Endothelial cell of umbilical vein (primary cell): ENCODE results near the gene XYLT1. TPM values are rescaled to one million over a fixed set of nuclear protein-coding genes. Genes with fewer than 3 reads are reported as not detected.

Experiments
- BruUV-seq: library from RNA; stranded (reverse); fragments of 400-500 nt; replicated peaks from 2 replicates; lab custom pipeline; 2021; lab: Mats Ljungman, UMichigan
- CTCF ChIA-PET: fragments of 300-600, 350-600 bp; sonication (Branson Sonifier 250); formaldehyde crosslinking; loops from one replicate; lab custom pipeline; 2021; ENCODE audit warnings: antibody characterized with exemption, inconsistent platforms; lab: Charles Lee
- POLR2A ChIA-PET: fragments of 300-600, 350-600 bp; sonication (Branson Sonifier 250); formaldehyde crosslinking; loops from one replicate; lab custom pipeline; 2021; ENCODE audit warnings: antibody characterized with exemption, inconsistent platforms; lab: Charles Lee
- DNase-seq: peaks from one replicate; pipeline ENCODE4 v3.0.0-alpha.2; 2011; ENCODE audit warnings: low read depth, low spot score
- FAIRE-seq: peaks from 2 replicates; lab custom pipeline; 2011; peaks lifted over from hg19 to GRCh38; lab: Jason Lieb, UNC
- H2AFZ ChIP-seq: 2 replicates; pipeline ENCODE4 v1.6.0; 2012; ENCODE audit warnings: low read depth, low read length, control low read depth, inconsistent platforms
- H3K27ac ChIP-seq: 2 replicates; pipeline ENCODE4 v1.5.1; 2011; ENCODE audit warnings: low read depth, mild to moderate bottlenecking, control low read depth, low read length, moderate library complexity; ENCODE audit not compliant: insufficient read depth
- H3K27me3 ChIP-seq, 2 experiments: 2 replicates each; pipeline versions ENCODE4 v1.6.0 to v1.6.1; 2011; ENCODE audit warnings: low read length in 2 of 2, mixed read lengths in 1 of 2; ENCODE audit not compliant: control insufficient read depth in 2 of 2, insufficient read depth in 2 of 2
- H3K36me3 ChIP-seq, 2 experiments: 2 replicates in 1 of 2; 3 replicates in 1 of 2; pipeline ENCODE4 v1.5.1; 2011; ENCODE audit warnings: low read length in 2 of 2, mild to moderate bottlenecking in 1 of 2, moderate library complexity in 1 of 2; ENCODE audit not compliant: control insufficient read depth in 2 of 2, insufficient read depth in 2 of 2; ENCODE audit errors: extremely low read depth in 1 of 2
- H3K4me1 ChIP-seq: 3 replicates; pipeline ENCODE4 v1.5.1; 2011; ENCODE audit warnings: mild to moderate bottlenecking, low read length; ENCODE audit not compliant: control insufficient read depth, insufficient read depth; ENCODE audit errors: extremely low read depth
- H3K4me2 ChIP-seq: 2 replicates; pipeline ENCODE4 v1.6.1; 2011; ENCODE audit warnings: low read length, control low read depth, mixed read lengths; ENCODE audit not compliant: insufficient read depth
- H3K4me3 ChIP-seq, 3 experiments: fragments of 200-600 bp in 1 of 3; sonication (generic), shearing (Covaris generic) in 1 of 3; replicated peaks in 1 of 3; 2 replicates each; pipeline ENCODE4 v1.5.1; 2011 to 2016; ENCODE audit warnings: control low read depth in 3 of 3, low read length in 3 of 3, mild to moderate bottlenecking in 2 of 3, inconsistent platforms in 1 of 3, low read depth in 1 of 3, moderate library complexity in 1 of 3; ENCODE audit not compliant: insufficient read depth in 1 of 3
- H3K79me2 ChIP-seq: 2 replicates; pipeline ENCODE4 v1.6.0; 2012; ENCODE audit warnings: low read length, inconsistent platforms; ENCODE audit not compliant: control insufficient read depth, insufficient read depth
- H3K9ac ChIP-seq: replicated peaks from 2 replicates; pipeline ENCODE3; 2011; ENCODE audit warnings: low read length, control low read depth; ENCODE audit not compliant: insufficient read depth; ENCODE audit errors: extremely low read depth
- H3K9me1 ChIP-seq: replicated peaks from 3 replicates; pipeline ENCODE4 v1.6.0; 2011; ENCODE audit warnings: mild to moderate bottlenecking, low read length; ENCODE audit not compliant: control insufficient read depth, insufficient read depth; ENCODE audit errors: extremely low read depth
- H3K9me3 ChIP-seq: replicated peaks from 2 replicates; pipeline ENCODE4 v1.5.1; 2012; ENCODE audit warnings: low read length, inconsistent platforms; ENCODE audit not compliant: control insufficient read depth, insufficient read depth
- H4K20me1 ChIP-seq: replicated peaks from 2 replicates; pipeline ENCODE3; 2011; ENCODE audit warnings: mild to moderate bottlenecking, low read length; ENCODE audit not compliant: control insufficient read depth, insufficient read depth; ENCODE audit errors: extremely low read depth
- EZH2 ChIP-seq: IDR thresholded peaks from 2 replicates; pipeline ENCODE4 v1.6.1; 2012; ENCODE audit warnings: borderline replicate concordance, low read depth, mild to moderate bottlenecking, moderate library complexity, low read length, inconsistent platforms; ENCODE audit not compliant: severe bottlenecking
- FOS ChIP-seq: IDR thresholded peaks from 2 replicates; pipeline ENCODE4 v1.6.1; 2011; ENCODE audit warnings: mild to moderate bottlenecking, low read length, moderate library complexity, borderline replicate concordance; ENCODE audit not compliant: insufficient read depth
- GATA2 ChIP-seq: IDR thresholded peaks from 2 replicates; pipeline ENCODE4 v1.7.0; 2011; ENCODE audit warnings: low read depth, mild to moderate bottlenecking, moderate library complexity, mixed read lengths, low read length; ENCODE audit not compliant: insufficient read length, insufficient read depth
- JUN ChIP-seq: IDR thresholded peaks from 2 replicates; pipeline ENCODE4 v1.6.1; 2011; ENCODE audit warnings: borderline replicate concordance, low read depth; ENCODE audit not compliant: insufficient read length, insufficient read depth
- MAX ChIP-seq: IDR thresholded peaks from 2 replicates; pipeline ENCODE4 v1.6.1; 2011; ENCODE audit not compliant: insufficient read depth, insufficient read length
- MYC ChIP-seq: IDR thresholded peaks from one replicate; pipeline ENCODE4 v1.6.1; 2011; ENCODE audit warnings: mild to moderate bottlenecking, low read depth, low read length
- POLR2A ChIP-seq: IDR thresholded peaks from 2 replicates; pipeline ENCODE4 v1.6.1; 2012; ENCODE audit warnings: low read depth, mild to moderate bottlenecking, control low read depth, low read length
- POLR2AphosphoS5 ChIP-seq: IDR thresholded peaks from 2 replicates; pipeline ENCODE4 v1.6.1; 2012; ENCODE audit warnings: low read depth, mild to moderate bottlenecking, control low read depth, low read length, moderate library complexity; ENCODE audit not compliant: insufficient read depth
- dilution Hi-C: fragments of 300-500 bp; cut with MboI; formaldehyde crosslinking; loops from one replicate; pipeline ENCODE4 v1.15.0; 2019; ENCODE audit warnings: low sequenced_read_pairs; ENCODE audit not compliant: extremely low pct_ligation_motif_present
- intact Hi-C: fragments of 100-400 bp; cut with micrococcal nuclease; formaldehyde crosslinking; loops from one replicate; pipeline ENCODE4 v1.10.0; 2022
- polyA plus RNA-seq, 4 experiments: library from polyadenylated mRNA; depleted of rRNA in 3 of 4; stranded (reverse) in 3 of 4; unstranded in 1 of 4; fragments of >200 nt; gene quantifications; 2 replicates each; pipeline versions ENCODE4 v1.2.1 to v1.2.3, GENCODE V29; 2011 to 2012; ENCODE audit warnings: missing spikeins in 1 of 4
- total RNA-seq: library from RNA; stranded (reverse); gene quantifications from 2 replicates; pipeline ENCODE4 v1.2.3, GENCODE V29; 2021
- TF ChIP-seq, protein P1 (sequence below), 2 donors: IDR thresholded peaks; 1 replicate in 1 of 2; 2 replicates in 1 of 2; pipeline ENCODE4 v1.5.1; 2011; ENCODE audit warnings: low read length in 2 of 2, mild to moderate bottlenecking in 2 of 2, moderate library complexity in 2 of 2, control low read depth in 1 of 2, inconsistent platforms in 1 of 2, low read depth in 1 of 2; ENCODE audit not compliant: insufficient read depth in 1 of 2; ENCODE audit errors: extremely low read depth in 1 of 2

XYLT1 gene
- total and polyA plus RNA-seq, 2 donors (not counting 3 experiments of a cell fraction or from before 2014, with no cell fraction given), result 0.63 to 2.9 TPM

DNA sequence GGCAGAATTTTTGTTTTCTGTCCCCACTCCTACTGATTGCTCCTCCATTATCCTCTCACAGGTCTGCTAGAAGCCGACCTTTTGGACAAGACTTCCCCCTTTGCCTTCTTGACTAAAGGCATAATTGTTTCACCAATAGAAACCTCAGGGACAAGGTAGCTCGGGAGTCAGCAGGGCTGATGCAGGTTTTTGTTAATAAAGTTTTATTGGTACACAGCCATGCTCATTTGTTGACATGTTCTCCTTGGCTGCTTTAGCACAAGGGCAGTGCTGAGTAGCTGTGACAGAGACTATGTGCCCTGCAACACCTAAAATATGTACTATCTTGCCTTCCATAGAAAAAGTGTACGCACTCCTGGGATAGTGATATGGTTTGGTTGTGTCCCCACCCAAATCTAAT lies 271.6 kb downstream of the XYLT1 start:
- ChIA-PET POLR2A (no interaction called here), CTCF (no interaction called here)
- no TSS peak for BruUV-seq
- Histone ChIP-seq H3K4me1 (no peaks in the 10 kb centered on the region), H3K27ac (no peak overlapping the region), H3K4me3 (no peak overlapping the region), H3K9ac (no peak overlapping the region), H3K4me2 (no peak overlapping the region), H3K79me2 (no peaks in the 10 kb centered on the region), H3K27me3 (no peaks in the 10 kb centered on the region), H3K9me3 (no peaks in the 10 kb centered on the region), H3K9me1 (no peaks in the 10 kb centered on the region), H2AFZ (no peak overlapping the region), H4K20me1 (no peaks in the 10 kb centered on the region), H3K36me3 (no peaks in the 10 kb centered on the region)
- TF ChIP-seq GATA2, result no peak
- no peak for TF ChIP-seq POLR2A
- no peak for TF ChIP-seq MAX
- TF ChIP-seq FOS, result no peak
- no peak for TF ChIP-seq EZH2
- intact Hi-C loops, result no loop called here
- FAIRE-seq (no peak), DNase-seq (no peak)
- dilution Hi-C loops, result no loop called here

DNA sequence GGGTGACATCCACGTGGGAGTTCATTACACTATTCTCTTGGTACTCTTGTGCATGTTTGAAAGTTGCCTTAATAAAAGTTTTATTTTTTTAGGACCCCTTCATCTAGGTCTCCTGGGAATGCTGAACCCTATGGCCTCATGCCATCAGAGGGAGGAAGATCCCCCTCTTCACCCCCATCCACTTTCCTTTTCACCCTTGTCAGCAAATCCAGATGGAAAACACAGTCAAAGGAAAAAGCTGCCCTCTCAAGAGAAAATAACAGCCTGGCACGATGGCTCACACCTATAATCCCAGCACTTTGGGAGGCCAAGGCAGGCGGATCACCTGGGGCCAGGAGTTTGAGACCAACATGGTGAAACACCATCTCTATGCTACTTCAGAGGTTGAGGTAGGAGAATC lies 274.2 kb downstream of the XYLT1 start:
- no peaks in the 10 kb centered on the region for H4K20me1 ChIP-seq
- no peak overlapping the region for H2AFZ ChIP-seq
- no TSS peak for BruUV-seq
- ChIA-PET POLR2A (no interaction called here), CTCF (no interaction called here)
- FAIRE-seq (no peak), DNase-seq (no peak)
- no peaks in the 10 kb centered on the region for H3K9me3 ChIP-seq
- no peak overlapping the region for H3K9ac ChIP-seq
- no peak overlapping the region for H3K4me2 ChIP-seq
- H3K79me2 ChIP-seq, result no peaks in the 10 kb centered on the region
- H3K36me3 ChIP-seq, result no peaks in the 10 kb centered on the region
- TF ChIP-seq, protein P1, sequence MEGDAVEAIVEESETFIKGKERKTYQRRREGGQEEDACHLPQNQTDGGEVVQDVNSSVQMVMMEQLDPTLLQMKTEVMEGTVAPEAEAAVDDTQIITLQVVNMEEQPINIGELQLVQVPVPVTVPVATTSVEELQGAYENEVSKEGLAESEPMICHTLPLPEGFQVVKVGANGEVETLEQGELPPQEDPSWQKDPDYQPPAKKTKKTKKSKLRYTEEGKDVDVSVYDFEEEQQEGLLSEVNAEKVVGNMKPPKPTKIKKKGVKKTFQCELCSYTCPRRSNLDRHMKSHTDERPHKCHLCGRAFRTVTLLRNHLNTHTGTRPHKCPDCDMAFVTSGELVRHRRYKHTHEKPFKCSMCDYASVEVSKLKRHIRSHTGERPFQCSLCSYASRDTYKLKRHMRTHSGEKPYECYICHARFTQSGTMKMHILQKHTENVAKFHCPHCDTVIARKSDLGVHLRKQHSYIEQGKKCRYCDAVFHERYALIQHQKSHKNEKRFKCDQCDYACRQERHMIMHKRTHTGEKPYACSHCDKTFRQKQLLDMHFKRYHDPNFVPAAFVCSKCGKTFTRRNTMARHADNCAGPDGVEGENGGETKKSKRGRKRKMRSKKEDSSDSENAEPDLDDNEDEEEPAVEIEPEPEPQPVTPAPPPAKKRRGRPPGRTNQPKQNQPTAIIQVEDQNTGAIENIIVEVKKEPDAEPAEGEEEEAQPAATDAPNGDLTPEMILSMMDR (IDR thresholded peaks at IDR 0.05; ENCODE audit: extremely low read depth in 1 of 2, insufficient read depth in 1 of 2, low read depth in 1 of 2, low read length in 2 of 2), result no peak
- no peak for TF ChIP-seq JUN
- TF ChIP-seq FOS, result no peak
- no peak for TF ChIP-seq EZH2
- TF ChIP-seq POLR2AphosphoS5, result no peak
- no peak for TF ChIP-seq MAX
- TF ChIP-seq GATA2, result no peak
- no peak for TF ChIP-seq POLR2A
- TF ChIP-seq MYC, result no peak
- dilution Hi-C loops (no loop called here), intact Hi-C loops (no loop called here)
- H3K27ac ChIP-seq, result no peak overlapping the region
- H3K4me1 ChIP-seq, result no peaks in the 10 kb centered on the region
- H3K9me1 ChIP-seq, result no peaks in the 10 kb centered on the region
- H3K27me3 ChIP-seq, result no peaks in the 10 kb centered on the region
- no peak overlapping the region for H3K4me3 ChIP-seq
